Measurements from ENCODE around the gene RAP1A.

Gene RAP1A

GRCh38 chr1:111658622-111659021 is 39.0 kb downstream of the RAP1A start:
- Histone ChIP-seq H3K36me3 (ENCODE audit: control insufficient read depth, insufficient read depth, low read length) (no peaks in the 10 kb centered on the region), H3K27me3 (replicated peaks; ENCODE audit: control insufficient read depth, insufficient read depth, low read length) (no peaks in the 10 kb centered on the region), H3K4me3 (replicated peaks; ENCODE audit: low read depth, low read length) (no peak overlapping the region)
- TF ChIP-seq CTCF (IDR thresholded peaks at IDR 0.05; ENCODE audit: insufficient read depth, low read length, poor library complexity, severe bottlenecking), result no peak
- no peak for DNase-seq (ENCODE audit: extremely low read depth, insufficient read length)

GRCh38 chr1:111660204-111661150 is 40.9 kb downstream of the RAP1A start:
- Histone ChIP-seq H3K27me3 (replicated peaks; ENCODE audit: control insufficient read depth, insufficient read depth, low read length) (no peaks in the 10 kb centered on the region), H3K4me3 (replicated peaks; ENCODE audit: low read depth, low read length) (no peak overlapping the region), H3K36me3 (ENCODE audit: control insufficient read depth, insufficient read depth, low read length) (no peaks in the 10 kb centered on the region)
- TF ChIP-seq CTCF (IDR thresholded peaks at IDR 0.05; ENCODE audit: insufficient read depth, low read length, poor library complexity, severe bottlenecking), result no peak
- DNase-seq (ENCODE audit: extremely low read depth, insufficient read length), result no peak

- Histone ChIP-seq H3K27me3 (replicated peaks; ENCODE audit: control insufficient read depth, insufficient read depth, low read length) (no peaks in the 10 kb centered on the region), H3K4me3 (replicated peaks; ENCODE audit: low read depth, low read length) (no peak overlapping the region), H3K36me3 (ENCODE audit: control insufficient read depth, insufficient read depth, low read length) (peaks cover 5% of the 10 kb centered on the region; the same call in 1 of the 2 replicates)
- DNase-seq (ENCODE audit: extremely low read depth, insufficient read length), result no peak
- no peak for TF ChIP-seq CTCF (IDR thresholded peaks at IDR 0.05; ENCODE audit: insufficient read depth, low read length, poor library complexity, severe bottlenecking)
Measured at GRCh38 chr1:111664652-111665051, 45.1 kb downstream of the RAP1A start.

GRCh38 chr1:111665497-111665896 is 45.9 kb downstream of the RAP1A start:
- H3K4me3 ChIP-seq (replicated peaks; ENCODE audit: low read depth, low read length), result no peak overlapping the region
- TF ChIP-seq CTCF (IDR thresholded peaks at IDR 0.05; ENCODE audit: insufficient read depth, low read length, poor library complexity, severe bottlenecking), result no peak
- peaks cover 5% of the 10 kb centered on the region; the same call in 1 of the 2 replicates for H3K36me3 ChIP-seq (ENCODE audit: control insufficient read depth, insufficient read depth, low read length)
- DNase-seq (ENCODE audit: extremely low read depth, insufficient read length), result no peak
- no peaks in the 10 kb centered on the region for H3K27me3 ChIP-seq (replicated peaks; ENCODE audit: control insufficient read depth, insufficient read depth, low read length)

- Histone ChIP-seq H3K4me3 (replicated peaks; ENCODE audit: low read depth, low read length) (no peak overlapping the region), H3K27me3 (replicated peaks; ENCODE audit: control insufficient read depth, insufficient read depth, low read length) (no peaks in the 10 kb centered on the region), H3K36me3 (ENCODE audit: control insufficient read depth, insufficient read depth, low read length) (peaks cover 5% of the 10 kb centered on the region; the same call in 1 of the 2 replicates)
- DNase-seq (ENCODE audit: extremely low read depth, insufficient read length), result no peak
- TF ChIP-seq CTCF (IDR thresholded peaks at IDR 0.05; ENCODE audit: insufficient read depth, low read length, poor library complexity, severe bottlenecking), result no peak
Measured at GRCh38 chr1:111666828-111667227, 47.2 kb downstream of the RAP1A start.
